GM21576 (cell line): ENCODE measurements around the gene TM2D1.
"Not testable (repeated sequence)": the region's sequence is repeated elsewhere in the genome, so short reads cannot be mapped to it uniquely, and the experiment has no call there.

Experiments used
- ATAC-seq: cut with Tn5 transposase; IDR thresholded peaks from one replicate; pipeline ENCODE4 v1.9.1; 2021; ENCODE audit warnings: mild to moderate bottlenecking, moderate library complexity; ENCODE audit not compliant: unreplicated experiment

The TM2D1 gene

GRCh38 chr1:61724813-61725694, at the start of gene TM2D1:
TSS of gene TM2D1 (minus strand) at chr1:61725141. CDS start at chr1:61725120, 21 bp downstream.
- peak; percentile 100 for ATAC-seq

GRCh38 chr1:61770131-61770530, 45.2 kb upstream of the TM2D1 start:
- no peak for ATAC-seq

GRCh38 chr1:61757950-61758349, 33.0 kb upstream of the TM2D1 start:
- ATAC-seq = no peak

DNA sequence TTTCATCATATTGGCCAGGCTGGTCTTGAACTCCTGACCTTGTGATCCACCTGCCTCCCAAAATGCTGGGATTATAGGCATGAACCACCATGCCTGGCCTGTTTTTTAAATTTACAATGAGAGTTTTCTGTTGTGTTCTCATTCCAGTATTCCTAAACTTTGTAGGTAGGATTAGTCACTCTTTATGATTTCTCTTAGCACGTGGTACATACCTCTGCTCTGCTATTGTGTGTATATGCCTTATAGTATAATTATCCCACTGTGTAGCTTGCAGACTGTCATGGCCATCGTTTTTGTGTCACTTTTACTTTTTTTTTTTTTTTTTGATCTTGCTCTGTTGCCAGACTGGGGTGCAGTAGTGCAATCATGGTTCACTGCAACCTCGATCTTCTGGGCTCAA, 31.8 kb upstream of the TM2D1 start:
- no peak for ATAC-seq

DNA sequence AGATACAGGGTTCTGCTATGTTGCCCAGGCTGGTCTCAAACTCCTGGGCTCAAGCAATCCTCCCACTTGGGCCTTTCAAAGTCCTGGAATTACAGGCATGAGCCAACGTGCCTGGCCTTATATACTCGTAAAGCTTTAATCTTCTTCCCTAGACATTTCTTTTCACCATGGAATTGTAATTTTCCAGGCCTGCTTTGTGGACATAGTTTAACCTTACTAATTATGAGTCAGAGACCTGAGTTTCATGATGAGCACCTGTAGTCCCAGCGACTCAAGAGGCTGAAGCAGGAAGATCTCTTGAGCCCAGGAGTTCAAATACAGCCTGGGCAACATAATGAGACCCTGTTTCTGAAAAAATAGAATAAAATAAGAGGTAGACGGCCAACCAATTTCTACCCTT, 29.6 kb upstream of the TM2D1 start:
- no peak for ATAC-seq

DNA sequence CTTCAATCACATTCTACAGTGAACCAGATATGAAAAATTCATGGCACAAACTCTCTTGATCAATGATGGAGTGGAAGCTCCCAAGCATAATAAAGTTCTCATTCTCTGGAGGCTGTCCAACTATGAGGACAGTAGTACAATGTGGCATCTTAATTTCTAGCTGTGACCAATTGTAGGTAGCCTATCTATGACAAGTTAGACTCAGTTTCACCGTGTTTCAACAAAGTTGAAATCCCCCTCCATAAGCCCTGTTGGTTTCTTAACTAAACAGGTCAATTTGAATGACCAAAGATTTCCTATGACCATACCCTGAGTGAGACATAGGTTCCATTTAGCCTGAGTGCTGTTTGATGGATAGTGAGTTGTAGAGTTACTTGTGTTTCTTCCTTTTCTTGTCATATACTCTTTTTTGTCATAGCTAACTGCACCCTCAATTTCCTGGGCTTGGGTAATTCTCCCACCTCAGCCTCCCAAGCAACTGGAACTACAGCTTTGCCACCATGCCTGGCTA, 29.1 kb upstream of the TM2D1 start:
- ATAC-seq = no peak

- ATAC-seq = no peak
Measured at GRCh38 chr1:61752921-61753389, 28.0 kb upstream of the TM2D1 start.

GRCh38 chr1:61749574-61749973, 24.6 kb upstream of the TM2D1 start:
- ATAC-seq = no peak

DNA sequence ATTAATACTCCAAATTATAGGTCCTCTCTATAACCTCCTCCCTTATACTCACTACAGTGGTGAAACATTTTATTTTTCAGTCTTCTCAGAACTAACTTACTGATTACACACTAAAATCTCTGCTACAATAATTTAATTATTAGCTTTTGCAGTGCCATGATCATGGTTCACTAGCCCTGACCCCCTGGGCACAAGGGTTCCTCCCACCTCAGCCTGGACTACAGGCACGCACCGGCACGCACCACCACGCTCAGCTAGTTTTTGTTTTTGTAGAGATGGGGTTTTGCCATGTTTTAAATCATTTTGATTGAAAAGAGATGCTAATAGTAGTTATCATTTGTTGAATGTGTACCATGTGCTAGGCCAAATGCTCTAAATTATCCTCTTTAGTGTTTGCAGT, 23.6 kb upstream of the TM2D1 start:
- ATAC-seq = no peak

DNA sequence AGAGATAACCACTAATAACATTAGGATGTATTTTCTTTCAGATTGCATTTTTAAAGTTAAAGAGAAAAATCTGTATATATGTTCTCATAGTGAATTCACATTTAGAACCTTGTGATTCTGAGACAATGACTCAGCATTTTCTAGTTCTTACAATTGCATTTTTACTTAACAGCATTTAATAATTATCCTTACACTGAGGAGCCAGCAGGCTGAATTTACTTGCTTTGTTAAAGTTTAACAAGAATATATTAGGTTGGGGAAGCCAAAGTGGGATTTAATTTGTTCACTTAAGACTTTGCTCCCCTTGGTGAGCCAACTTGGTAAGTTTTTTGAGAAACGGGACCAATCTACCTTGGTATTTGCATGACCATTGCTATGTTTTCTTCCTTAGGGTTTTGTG, 21.9 kb upstream of the TM2D1 start:
- no peak for ATAC-seq

DNA sequence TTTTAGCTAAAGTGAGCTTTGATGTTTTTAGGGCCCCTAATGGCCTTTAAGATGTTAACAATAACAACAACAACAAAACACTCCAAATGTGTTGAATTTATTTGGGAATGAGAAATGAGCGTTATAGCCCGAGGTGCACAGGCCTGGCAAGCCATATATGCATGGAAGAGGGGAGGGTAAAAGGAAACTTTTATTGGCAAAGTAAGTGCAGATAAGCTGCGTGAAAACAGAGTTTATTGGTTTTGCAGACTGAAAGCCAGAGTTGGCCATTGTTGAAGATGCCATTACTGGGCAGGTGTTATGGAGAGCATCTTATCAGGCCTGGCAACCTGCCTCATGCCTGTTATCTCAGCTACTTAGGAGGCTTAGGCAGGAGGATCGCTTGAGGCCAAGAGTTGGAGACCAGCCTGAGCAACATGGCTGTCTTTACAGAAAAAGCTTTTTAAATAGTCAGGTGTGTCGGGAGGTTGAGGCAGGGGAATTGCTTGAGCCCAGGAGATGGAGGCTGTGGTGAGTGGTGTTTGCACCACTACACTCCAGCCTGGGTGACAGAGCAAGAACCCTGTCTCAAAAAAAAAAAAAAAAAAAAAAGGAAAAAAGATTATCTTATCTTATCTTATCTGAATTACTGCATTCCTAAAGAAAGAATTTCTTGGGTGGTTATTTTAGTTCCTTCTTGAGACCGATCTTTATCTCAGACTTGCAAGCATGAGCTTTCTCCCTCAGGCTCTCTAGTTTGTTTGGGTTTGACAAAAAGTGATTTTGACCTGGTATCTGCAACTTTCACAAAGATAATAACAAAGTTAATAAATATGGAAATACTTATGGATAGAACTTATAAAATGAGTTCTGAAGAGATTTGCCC, 19.0 kb upstream of the TM2D1 start:
- ATAC-seq = no peak

- no peak for ATAC-seq
Measured at GRCh38 chr1:61743431-61743705, 18.4 kb upstream of the TM2D1 start.

DNA sequence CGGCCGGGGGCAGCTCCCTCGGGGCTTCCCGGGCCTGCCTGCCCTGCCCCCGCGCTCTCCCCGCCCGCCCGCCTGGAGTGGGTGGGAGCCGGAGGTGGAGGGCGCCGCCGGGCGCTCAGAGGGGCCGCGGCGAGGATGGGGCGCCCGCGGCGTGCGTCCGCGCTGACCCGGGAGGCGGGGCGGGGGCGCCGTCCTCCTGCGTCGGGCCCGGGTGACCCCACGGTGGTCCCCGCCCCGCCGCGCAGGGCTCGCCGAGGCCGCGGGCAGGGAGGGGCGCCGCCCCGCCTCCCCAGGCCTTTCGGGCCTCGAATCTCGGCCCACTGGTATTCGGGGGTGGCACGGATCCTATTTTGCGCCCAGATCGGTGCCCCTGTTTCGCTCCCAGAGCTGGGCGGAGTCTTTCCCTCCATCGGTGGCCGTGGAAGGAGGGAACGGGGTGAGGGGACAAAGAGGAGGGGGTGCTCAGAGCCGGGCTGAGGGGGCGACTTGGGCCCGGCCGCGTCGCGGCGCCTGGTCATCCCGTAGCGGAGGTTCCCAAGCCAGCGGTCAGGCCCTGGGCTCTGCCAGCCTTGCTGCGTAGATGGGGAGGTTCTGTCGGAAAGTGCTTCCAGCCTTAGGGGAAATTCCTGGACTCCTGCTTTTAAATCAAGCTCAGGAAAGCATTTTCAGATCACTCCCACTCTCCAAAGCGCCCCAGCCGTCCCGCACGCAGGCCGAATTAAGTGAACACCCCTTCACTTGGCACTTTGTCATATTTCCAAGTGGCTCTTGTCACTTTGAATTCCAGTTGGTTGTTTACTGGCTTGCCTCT, 17.9 kb upstream of the TM2D1 start:
- ATAC-seq = peak; percentile 44

- peak; percentile 78 for ATAC-seq
Measured at GRCh38 chr1:61741711-61742619, 17.0 kb upstream of the TM2D1 start, which contains the start of gene PATJ. TSS of gene PATJ (plus strand) at chr1:61742480. CDS start at chr1:61762893, 20,413 bp downstream.

- ATAC-seq = no peak
Measured at GRCh38 chr1:61740751-61741700, 16.1 kb upstream of the TM2D1 start.

DNA sequence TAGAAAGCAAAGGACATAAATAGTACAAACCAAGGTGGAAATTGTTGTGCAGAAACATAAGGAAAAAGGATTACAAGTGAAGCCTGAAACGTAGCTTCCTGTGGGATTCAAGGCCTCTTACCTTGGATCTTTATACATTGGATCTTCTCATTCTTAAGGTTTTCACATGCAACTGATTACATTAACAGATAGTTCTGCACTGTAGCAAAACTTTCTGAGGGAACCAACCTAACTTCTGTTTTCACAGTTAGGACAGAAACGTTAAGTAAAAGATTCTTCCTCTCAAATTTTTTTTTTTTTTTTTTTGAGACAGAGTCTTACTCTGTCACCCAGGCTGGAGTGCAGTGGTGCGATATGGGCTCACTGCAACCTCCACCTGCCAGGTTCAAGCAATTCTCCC, 7.8 kb upstream of the TM2D1 start:
- ATAC-seq = no peak

GRCh38 chr1:61730679-61731078, 5.7 kb upstream of the TM2D1 start:
- ATAC-seq = not testable (repeated sequence)

DNA sequence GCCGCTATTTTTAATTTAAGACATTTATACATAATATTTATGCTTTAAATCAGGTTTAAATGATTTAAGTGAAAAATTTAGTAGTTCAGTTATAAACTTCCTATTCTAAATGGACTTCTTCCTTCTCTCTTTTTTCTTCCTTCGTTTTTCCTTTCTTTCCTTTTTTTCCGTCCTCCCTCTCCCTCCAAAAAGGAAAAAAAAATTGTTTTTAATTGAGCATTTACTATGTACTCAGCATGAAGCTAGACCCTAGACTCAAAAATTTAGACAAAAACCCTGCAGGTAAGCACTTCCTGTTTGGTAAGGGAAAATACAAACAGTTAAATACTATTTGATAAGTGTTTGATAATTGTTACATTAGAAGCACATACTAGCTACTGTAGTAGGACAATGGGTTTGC, 2.6 kb upstream of the TM2D1 start:
- no peak for ATAC-seq

DNA sequence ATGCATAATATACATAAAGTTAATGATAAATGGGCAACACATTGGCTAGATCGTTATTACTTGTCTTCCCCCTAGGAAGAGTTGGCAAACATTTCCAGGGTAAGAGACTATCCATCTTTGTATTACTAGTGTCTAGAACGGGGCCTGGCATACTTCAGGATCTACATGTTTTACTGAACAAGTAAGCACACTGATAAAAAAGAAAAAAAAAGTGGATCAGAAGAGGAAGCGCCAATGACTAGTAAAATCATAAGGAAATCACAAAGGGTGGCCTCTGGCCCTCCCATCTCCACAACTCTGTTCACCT, 482 bp downstream of the TM2D1 start:
- ATAC-seq = no peak
